Erythroblast (primary cell): ENCODE results near the gene IL23R.

Source experiments
- GATA1 ChIP-seq: IDR thresholded peaks from 2 replicates; pipeline ENCODE4 v1.6.1; 2011; ENCODE audit warnings: low read depth, mild to moderate bottlenecking, control low read depth, low read length, moderate library complexity
- POLR2A ChIP-seq: IDR thresholded peaks from 2 replicates; pipeline ENCODE4 v1.6.1; 2011; ENCODE audit warnings: mild to moderate bottlenecking, low read length

DNA sequence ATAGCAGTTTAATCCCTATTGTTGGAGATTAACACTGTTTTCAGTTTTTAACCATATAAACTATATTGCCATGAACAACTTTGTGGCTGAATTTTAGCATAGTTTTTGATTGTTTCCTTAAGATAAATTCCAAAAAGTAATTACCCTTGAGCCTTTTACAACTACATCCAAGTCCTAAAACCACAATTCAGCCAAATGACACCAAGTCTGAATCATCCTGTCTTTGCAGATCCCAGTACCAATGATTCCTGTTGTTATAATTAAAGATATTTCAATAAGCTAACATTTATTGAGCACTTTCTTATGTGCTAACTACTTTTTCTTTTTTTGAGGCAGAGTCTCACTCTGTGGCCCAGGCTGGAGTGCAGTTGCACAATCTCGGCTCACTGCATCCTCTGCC is 35.6 kb downstream of the IL23R start:
- TF ChIP-seq POLR2A (no peak), GATA1 (no peak)
